RPMI7951 (cell line): Measurements from ENCODE around the gene GPR141. TPM values are rescaled to one million over a fixed set of nuclear protein-coding genes. Genes with fewer than 3 reads are reported as not detected.

ENCODE experiments used
- DNase-seq: peaks from one replicate; pipeline ENCODE4 v3.0.0-alpha.2; 2012; ENCODE audit warnings: low read depth
- total RNA-seq: library from RNA; depleted of rRNA; stranded (reverse); fragments of >200 nt; shearing (Covaris generic); gene quantifications from 2 replicates; pipeline ENCODE4 v1.2.3, GENCODE V29; 2014; rRNA removed

Gene GPR141
- not detected in 2 replicates for total RNA-seq

GRCh38 chr7:37683246-37684120 is at the start of gene GPR141:
TSS of gene GPR141 (plus strand) at chr7:37683766. CDS start at chr7:37740394, 56,628 bp downstream.
- DNase-seq = no peak

- no peak for DNase-seq
Measured at GRCh38 chr7:37635346-37635745, 48.2 kb upstream of the GPR141 start.

DNA sequence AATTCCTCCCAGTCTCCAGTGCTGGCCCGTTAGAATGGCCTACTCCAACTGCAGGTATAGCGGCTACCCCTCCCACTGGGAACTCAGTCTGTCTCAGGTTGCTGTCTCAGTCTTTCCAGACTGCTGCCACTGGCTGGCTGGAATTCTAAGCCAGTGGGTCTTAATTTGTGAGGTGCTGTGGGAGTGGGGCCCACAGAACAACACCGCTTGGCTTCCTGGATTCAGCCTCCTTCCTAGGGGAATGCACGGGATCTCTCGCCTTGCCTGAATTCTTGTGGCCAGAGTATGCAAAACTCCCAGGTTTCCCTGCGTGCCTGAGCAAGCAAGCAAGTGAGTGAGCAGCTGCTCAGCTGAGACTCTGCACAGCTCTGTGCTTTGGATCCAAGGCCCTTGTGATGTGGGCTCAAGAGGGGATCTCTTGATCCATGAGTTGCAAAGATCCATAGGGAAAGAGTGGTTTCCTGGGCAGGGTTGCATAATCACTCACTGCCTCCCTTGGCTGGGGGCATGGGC is 41.5 kb upstream of the GPR141 start:
- no peak for DNase-seq

DNA sequence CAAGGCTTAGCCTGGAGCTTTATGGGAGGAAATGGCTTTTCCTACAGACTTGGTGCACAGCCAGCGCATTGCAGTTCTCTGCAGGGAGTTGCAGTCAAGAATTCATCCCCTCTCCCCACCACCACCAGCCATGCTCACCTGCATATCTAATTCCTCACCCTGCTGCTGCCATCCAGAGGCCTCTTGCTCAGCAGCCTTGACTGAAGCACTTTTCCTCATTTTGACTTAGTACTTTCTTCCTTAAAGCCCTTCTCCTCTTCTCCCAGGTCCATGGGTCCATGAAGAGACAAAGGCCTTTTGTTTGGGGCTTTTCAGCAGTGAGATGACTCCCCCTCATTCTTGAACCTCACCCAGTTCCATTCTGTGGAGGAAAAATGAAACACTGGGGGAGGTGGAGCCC is 39.7 kb upstream of the GPR141 start:
- DNase-seq = no peak

DNA sequence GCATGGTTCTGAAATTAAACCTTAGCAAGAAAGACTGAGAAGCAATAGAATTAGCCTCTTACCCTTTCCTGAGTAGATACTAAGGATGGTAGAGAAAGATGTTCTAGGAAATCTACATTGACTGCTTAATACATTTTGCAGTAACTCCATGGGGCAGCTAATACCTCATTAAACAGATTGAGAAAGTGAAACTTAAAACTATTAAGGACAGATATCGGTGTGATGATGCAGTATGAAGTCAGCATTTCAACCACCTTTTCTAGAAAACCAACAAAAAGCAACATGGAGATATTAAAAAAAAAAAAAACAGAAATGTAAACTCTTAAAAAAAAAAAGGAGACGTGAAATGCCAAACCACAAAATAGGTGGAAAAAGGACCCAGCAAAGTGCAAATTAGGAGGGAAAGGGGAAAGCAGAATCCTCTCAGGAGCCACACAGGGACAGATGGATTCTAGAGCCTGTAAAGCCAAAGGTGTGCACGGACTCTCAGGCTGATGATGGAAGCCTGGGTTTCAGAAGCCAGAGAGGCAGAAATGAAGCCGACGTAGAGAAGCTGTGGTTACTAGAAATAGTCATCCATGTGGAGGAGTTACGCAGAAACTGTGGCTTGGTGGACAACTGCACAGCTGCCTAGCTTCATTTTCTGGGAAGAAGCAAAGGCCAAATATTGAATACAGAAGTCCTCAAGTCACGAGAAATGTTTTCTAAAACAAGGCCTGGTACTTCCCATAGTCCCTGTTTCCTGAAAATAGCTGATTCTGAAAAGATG is 38.1 kb upstream of the GPR141 start:
- DNase-seq = no peak

GRCh38 chr7:37656913-37657530 is 26.5 kb upstream of the GPR141 start:
- no peak for DNase-seq

- no peak for DNase-seq
Measured at GRCh38 chr7:37657816-37658215, 25.8 kb upstream of the GPR141 start.

GRCh38 chr7:37659971-37660565 is 23.5 kb upstream of the GPR141 start:
- DNase-seq = no peak

DNA sequence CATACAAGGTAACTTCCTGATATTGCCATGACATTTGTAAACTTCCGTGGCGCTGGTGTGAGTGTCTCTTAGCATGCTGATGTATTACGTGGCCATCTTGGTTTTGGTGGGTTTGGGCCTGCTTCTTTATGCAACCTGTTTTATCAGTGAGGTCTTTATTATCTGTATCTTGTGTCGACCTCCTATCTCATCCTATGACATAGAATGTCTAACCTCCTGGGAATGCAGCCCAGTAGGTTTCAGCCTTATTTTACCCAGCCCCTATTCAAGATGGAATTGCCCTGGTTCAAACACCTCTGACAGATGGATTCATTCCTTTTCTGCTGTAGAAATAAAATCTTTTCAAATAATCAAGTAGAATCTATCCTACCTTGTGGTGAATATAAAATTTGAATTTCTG is 23.0 kb upstream of the GPR141 start:
- no peak for DNase-seq

- no peak for DNase-seq
Measured at GRCh38 chr7:37663693-37664092, 19.9 kb upstream of the GPR141 start.

DNA sequence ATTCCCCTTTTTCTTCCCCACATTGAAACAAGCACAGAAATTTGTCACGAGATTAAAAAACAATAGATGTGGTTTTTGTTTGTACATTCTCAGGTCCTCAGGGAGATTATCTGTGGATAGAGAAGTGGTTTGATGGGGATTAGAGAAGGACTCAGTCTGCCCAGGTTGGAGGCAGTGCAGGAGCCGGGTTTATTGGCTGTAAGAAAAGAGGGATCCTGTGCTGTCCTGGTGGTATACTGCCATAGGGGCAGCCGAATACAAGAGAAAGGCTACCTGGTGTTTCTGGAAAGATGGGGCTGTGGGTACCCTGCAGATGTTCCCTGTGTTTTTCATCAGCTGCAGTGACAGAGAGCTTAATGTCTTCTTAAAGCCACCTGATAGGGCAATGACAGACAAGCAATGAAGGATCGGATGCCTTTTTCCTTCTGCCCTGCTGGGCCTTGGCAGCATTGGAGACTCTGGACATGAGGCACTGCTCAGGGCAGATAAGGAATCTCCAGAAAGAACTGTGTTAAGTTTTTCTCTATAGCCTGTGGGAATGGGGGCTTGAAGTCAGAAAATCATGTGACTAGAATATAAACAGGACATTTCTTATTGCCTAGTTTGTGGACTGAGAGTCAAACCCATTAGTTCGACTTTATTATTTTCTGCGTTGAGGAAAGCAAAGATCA is 18.1 kb upstream of the GPR141 start:
- no peak for DNase-seq

DNA sequence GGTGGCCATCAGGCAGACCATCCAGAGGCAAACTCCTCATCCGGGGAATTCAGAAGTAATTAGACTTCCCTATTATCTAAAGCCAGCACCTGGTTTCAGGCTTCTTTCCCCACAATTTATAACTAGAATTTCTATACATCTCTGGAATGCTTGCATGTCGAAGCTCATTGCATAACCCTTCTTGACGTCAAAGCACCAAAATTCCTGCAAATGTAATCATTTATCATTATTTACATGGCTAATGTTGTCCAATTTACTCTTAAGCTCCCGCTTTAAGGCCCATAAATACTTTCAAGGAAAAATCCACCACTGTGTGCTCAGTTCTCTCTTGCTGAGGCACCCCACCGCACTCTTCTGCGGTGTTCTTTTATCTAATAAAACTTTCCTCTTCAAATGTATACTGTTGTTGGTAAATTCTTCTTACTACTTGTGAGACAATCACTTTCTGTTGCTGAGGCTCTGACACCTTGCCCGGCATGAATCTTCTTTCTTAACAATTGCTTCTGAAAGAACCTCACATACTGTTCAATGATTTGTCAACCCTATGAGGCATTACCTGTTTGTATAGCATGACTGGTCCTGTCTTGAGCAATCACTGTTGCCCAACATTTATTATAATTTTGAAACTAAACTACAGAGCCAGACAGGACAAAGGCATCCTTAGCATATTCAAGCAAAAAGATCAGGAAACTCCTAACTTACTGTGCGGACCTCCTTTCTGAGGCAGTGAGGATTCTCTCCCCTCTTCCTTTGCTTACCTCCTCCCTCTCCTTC is 17.4 kb upstream of the GPR141 start:
- no peak for DNase-seq

DNA sequence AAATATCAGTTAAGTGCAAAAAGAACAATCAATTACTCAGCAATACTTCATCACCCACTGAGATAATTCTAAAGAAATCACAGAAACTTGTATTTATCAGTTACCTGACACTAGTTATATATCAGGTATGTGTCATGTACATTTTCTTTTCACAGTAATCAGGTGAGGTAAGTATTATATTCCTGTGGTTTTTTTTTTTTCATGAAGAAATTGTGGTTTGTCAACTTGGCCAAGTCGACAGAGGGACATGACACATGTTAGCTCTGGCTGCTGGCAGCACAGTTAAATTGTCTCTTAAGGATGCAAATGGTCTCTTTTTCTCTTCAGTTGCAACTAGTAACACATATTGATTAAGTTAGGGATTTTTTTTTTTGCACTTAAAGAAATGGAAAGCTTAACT is 13.7 kb upstream of the GPR141 start:
- DNase-seq = no peak

DNA sequence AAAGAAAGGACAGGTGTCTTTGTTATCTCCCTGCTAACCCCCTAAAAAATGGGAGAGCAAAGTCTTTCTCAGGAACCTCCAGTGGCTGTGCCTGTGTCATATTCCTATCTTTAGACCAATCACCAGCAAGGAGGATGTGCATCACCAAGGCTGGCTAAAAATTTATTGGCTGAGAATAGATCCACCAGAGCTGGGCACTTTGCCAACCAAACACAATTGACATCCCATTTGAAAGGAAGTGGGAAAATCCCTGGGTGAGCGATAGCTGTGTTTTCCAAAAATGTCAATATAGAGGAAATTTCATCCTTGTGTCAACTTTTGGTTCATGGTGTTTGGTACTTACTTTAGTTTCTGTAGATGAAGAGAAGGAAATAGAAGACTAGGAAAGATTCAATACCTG is 13.1 kb upstream of the GPR141 start:
- DNase-seq = no peak

GRCh38 chr7:37671876-37672275 is 11.7 kb upstream of the GPR141 start:
- no peak for DNase-seq

GRCh38 chr7:37672926-37673325 is 10.6 kb upstream of the GPR141 start:
- DNase-seq = no peak

DNA sequence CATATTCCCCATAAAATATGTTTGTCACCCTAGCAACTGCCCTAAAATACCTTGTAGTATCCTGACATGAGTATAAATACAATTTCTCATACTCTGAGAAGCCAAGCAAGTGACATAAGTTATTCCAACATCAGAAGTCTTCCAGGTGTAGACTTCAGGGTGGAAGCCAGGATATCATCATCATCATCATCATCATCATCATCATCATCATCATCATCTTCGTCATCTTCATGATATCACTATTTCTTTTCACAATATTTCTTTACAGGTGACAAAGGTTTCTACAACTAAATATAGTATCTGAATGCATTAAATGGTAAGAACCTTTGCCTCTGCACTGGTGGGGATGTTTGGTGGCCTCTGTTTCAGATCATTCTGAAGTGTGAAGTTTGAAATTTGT is 10.0 kb upstream of the GPR141 start:
- DNase-seq = no peak

DNA sequence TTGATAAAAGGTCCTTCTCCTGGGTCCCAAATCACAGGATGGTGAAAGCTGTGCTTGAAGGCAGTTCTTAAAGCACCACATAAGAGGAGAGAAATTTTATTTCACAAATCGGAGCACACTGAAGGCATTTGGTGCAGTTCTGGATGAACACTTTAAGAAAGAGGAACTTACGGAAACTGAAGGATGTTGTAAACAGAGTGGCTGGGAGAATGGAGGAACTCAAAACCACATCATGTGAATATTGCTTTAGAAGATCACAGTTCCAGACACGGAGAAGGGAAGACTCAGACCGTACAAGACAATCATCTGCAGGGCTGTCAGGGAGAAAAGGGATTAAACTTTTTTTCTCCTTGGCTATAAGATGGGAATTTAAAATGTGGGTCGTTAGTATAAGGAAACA is 9.0 kb upstream of the GPR141 start:
- no peak for DNase-seq

GRCh38 chr7:37675749-37676148 is 7.8 kb upstream of the GPR141 start:
- DNase-seq = no peak

DNA sequence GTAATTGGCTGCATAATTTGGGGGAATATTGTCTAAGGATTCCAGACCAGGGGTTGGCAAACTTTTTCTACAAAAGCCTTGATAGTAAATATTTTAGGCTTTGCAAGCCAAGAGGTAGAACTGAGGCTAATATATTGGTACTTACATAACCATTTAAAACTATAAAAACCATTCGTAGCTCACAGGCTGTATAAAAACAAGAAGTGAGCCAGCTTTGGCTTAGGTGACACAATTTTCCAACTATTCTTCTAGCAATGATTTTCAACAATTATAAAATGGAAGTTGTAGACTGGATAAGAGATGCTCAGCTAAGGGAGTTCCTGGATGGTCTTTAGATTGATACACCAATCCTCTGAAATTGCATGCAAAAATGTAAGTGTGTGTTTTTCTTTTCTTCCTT is 1.4 kb downstream of the GPR141 start:
- DNase-seq = no peak
